Measurements from ENCODE around the gene PARD3. TPM values are rescaled to one million over a fixed set of nuclear protein-coding genes. Genes with fewer than 3 reads are reported as not detected.

The PARD3 gene
- total RNA-seq, 1 experiment from 2014 or later, result 51.8 TPM

DNA sequence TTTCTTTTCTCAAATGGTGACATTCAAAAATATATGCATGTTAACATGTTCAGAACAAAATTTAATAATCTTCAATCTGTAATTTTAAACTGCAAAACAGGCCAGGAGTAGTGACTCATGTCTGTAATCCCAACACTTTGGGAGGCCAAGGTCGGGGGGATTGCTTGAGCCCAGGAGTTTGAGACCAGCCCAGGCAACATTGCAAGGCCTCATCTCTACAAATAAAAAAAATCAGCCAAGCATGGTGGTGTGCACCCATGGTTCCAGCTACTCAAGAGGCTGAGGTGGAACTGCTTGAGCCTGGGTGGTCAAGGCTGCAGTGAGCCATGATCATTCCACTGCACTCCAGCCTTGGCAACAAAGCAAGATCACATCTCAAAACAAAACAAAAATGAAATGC lies 394.3 kb downstream of the PARD3 start:
- ATAC-seq (no peak), DNase-seq (ENCODE audit: low spot score) (no peak)
- ChIA-PET CTCF (no interaction called here), POLR2A (no interaction called here)
- no peaks in the 10 kb centered on the region for H3K9me3 Mint-ChIP-seq
- H3K4me1 Mint-ChIP-seq, result peaks cover 65% of the 10 kb centered on the region
- no peak overlapping the region for H3K4me3 Mint-ChIP-seq
- H3K27me3 Mint-ChIP-seq (ENCODE audit: low read depth), result no peaks in the 10 kb centered on the region
- H3K27ac Mint-ChIP-seq, result no peak overlapping the region
- no peak for TF ChIP-seq ZNF671 (CRISPR knock-in tag; IDR thresholded peaks at IDR 0.05)
- TF ChIP-seq ZNF138 (CRISPR knock-in tag; conservative IDR thresholded peaks at IDR 0.05), result no peak
- TF ChIP-seq NFATC4 (CRISPR knock-in tag; IDR thresholded peaks at IDR 0.05), result no peak
- no peak for TF ChIP-seq MXD4 (CRISPR knock-in tag; IDR thresholded peaks at IDR 0.05; ENCODE audit: borderline replicate concordance)
- TF ChIP-seq, protein P1, sequence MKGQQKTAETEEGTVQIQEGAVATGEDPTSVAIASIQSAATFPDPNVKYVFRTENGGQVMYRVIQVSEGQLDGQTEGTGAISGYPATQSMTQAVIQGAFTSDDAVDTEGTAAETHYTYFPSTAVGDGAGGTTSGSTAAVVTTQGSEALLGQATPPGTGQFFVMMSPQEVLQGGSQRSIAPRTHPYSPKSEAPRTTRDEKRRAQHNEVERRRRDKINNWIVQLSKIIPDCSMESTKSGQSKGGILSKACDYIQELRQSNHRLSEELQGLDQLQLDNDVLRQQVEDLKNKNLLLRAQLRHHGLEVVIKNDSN (CRISPR knock-in tag; IDR thresholded peaks at IDR 0.05), result no peak
- TF ChIP-seq, protein P2, sequence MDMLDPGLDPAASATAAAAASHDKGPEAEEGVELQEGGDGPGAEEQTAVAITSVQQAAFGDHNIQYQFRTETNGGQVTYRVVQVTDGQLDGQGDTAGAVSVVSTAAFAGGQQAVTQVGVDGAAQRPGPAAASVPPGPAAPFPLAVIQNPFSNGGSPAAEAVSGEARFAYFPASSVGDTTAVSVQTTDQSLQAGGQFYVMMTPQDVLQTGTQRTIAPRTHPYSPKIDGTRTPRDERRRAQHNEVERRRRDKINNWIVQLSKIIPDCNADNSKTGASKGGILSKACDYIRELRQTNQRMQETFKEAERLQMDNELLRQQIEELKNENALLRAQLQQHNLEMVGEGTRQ (CRISPR knock-in tag; IDR thresholded peaks at IDR 0.05), result no peak
- H3K36me3 Mint-ChIP-seq, result no peaks in the 10 kb centered on the region

DNA sequence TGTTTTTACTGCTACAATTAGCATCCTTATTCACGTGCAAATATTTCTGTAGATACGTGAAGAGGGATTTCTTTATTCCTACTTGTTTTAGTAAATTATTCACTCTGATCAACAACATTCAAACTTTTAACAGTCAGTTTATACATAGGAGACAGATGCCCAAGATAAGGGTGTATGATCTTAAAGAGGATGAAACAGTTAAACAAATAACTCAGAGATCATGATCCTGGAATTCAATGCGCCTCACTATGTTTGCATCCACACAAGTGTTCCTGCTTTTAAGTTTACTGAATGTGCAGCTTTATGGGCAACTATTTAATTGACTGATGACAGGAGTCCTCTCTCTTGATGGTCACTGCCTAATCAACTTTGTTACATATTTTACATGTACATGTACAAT lies 394.8 kb downstream of the PARD3 start:
- peaks cover 61% of the 10 kb centered on the region for H3K4me1 Mint-ChIP-seq
- CTCF ChIA-PET, result no interaction called here
- POLR2A ChIA-PET, result interaction anchor here (0.6 kb wide), 1 partner anchor 224 kb away, joined by 6 read pairs; no protein-coding TSS in a partner anchor
- TF ChIP-seq PRRX2 (CRISPR knock-in tag; IDR thresholded peaks at IDR 0.05) (no peak), CREM (CRISPR knock-in tag; IDR thresholded peaks at IDR 0.05) (no peak), ZNF232 (CRISPR knock-in tag; IDR thresholded peaks at IDR 0.05) (no peak), ATF1 (CRISPR knock-in tag; IDR thresholded peaks at IDR 0.05) (no peak), ZNF121 (CRISPR knock-in tag; IDR thresholded peaks at IDR 0.05) (no peak), ZNF219 (CRISPR knock-in tag; IDR thresholded peaks at IDR 0.05; ENCODE audit: borderline replicate concordance) (no peak), TEAD1 (CRISPR knock-in tag; IDR thresholded peaks at IDR 0.05) (no peak), ETV6 (CRISPR knock-in tag; IDR thresholded peaks at IDR 0.05) (no peak), FOXK1 (CRISPR knock-in tag; IDR thresholded peaks at IDR 0.05) (no peak)
- TF ChIP-seq, protein P3, sequence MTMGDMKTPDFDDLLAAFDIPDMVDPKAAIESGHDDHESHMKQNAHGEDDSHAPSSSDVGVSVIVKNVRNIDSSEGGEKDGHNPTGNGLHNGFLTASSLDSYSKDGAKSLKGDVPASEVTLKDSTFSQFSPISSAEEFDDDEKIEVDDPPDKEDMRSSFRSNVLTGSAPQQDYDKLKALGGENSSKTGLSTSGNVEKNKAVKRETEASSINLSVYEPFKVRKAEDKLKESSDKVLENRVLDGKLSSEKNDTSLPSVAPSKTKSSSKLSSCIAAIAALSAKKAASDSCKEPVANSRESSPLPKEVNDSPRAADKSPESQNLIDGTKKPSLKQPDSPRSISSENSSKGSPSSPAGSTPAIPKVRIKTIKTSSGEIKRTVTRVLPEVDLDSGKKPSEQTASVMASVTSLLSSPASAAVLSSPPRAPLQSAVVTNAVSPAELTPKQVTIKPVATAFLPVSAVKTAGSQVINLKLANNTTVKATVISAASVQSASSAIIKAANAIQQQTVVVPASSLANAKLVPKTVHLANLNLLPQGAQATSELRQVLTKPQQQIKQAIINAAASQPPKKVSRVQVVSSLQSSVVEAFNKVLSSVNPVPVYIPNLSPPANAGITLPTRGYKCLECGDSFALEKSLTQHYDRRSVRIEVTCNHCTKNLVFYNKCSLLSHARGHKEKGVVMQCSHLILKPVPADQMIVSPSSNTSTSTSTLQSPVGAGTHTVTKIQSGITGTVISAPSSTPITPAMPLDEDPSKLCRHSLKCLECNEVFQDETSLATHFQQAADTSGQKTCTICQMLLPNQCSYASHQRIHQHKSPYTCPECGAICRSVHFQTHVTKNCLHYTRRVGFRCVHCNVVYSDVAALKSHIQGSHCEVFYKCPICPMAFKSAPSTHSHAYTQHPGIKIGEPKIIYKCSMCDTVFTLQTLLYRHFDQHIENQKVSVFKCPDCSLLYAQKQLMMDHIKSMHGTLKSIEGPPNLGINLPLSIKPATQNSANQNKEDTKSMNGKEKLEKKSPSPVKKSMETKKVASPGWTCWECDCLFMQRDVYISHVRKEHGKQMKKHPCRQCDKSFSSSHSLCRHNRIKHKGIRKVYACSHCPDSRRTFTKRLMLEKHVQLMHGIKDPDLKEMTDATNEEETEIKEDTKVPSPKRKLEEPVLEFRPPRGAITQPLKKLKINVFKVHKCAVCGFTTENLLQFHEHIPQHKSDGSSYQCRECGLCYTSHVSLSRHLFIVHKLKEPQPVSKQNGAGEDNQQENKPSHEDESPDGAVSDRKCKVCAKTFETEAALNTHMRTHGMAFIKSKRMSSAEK (CRISPR knock-in tag; IDR thresholded peaks at IDR 0.05; ENCODE audit: borderline replicate concordance), result no peak
- TF ChIP-seq, protein P4, sequence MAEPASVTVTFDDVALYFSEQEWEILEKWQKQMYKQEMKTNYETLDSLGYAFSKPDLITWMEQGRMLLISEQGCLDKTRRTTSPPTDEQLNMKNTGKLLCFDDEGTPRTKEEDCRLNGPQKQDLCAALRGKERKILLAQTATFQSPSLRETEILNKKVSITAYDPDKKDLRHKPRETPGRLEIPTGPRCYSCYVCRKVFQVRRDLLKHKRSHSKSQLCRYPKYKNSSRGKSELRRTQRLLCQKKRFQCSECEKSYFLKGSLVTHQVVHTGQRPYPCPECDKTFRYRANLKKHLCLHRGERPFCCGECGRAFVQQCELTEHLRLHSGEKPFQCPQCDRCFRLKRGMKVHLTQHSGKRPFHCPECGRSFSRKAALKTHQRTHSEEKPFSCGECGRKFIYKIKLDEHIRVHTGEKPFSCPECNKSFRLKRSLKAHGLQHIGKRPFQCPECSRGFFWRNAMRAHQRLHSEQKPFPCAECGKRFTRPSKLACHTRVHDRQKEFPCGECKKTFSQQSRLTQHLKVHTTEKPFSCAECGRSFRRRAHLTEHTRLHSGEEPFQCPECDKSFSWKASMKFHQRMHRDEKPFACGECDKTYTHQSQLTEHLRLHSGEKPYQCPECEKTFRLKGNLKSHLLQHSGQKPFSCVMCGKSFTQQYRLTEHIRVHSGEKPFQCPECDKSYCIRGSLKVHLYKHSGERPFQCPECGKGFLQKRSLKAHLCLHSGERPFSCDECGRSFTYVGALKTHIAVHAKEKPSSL (CRISPR knock-in tag; conservative IDR thresholded peaks at IDR 0.05), result no peak
- TF ChIP-seq, protein P5, sequence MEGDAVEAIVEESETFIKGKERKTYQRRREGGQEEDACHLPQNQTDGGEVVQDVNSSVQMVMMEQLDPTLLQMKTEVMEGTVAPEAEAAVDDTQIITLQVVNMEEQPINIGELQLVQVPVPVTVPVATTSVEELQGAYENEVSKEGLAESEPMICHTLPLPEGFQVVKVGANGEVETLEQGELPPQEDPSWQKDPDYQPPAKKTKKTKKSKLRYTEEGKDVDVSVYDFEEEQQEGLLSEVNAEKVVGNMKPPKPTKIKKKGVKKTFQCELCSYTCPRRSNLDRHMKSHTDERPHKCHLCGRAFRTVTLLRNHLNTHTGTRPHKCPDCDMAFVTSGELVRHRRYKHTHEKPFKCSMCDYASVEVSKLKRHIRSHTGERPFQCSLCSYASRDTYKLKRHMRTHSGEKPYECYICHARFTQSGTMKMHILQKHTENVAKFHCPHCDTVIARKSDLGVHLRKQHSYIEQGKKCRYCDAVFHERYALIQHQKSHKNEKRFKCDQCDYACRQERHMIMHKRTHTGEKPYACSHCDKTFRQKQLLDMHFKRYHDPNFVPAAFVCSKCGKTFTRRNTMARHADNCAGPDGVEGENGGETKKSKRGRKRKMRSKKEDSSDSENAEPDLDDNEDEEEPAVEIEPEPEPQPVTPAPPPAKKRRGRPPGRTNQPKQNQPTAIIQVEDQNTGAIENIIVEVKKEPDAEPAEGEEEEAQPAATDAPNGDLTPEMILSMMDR (IDR thresholded peaks at IDR 0.05), result no peak
- TF ChIP-seq, protein P6, sequence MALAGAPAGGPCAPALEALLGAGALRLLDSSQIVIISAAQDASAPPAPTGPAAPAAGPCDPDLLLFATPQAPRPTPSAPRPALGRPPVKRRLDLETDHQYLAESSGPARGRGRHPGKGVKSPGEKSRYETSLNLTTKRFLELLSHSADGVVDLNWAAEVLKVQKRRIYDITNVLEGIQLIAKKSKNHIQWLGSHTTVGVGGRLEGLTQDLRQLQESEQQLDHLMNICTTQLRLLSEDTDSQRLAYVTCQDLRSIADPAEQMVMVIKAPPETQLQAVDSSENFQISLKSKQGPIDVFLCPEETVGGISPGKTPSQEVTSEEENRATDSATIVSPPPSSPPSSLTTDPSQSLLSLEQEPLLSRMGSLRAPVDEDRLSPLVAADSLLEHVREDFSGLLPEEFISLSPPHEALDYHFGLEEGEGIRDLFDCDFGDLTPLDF (CRISPR knock-in tag; IDR thresholded peaks at IDR 0.05), result no peak
- TF ChIP-seq, protein P2 (CRISPR knock-in tag; IDR thresholded peaks at IDR 0.05), result no peak
- TF ChIP-seq, protein P7, sequence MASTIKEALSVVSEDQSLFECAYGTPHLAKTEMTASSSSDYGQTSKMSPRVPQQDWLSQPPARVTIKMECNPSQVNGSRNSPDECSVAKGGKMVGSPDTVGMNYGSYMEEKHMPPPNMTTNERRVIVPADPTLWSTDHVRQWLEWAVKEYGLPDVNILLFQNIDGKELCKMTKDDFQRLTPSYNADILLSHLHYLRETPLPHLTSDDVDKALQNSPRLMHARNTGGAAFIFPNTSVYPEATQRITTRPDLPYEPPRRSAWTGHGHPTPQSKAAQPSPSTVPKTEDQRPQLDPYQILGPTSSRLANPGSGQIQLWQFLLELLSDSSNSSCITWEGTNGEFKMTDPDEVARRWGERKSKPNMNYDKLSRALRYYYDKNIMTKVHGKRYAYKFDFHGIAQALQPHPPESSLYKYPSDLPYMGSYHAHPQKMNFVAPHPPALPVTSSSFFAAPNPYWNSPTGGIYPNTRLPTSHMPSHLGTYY (CRISPR knock-in tag; IDR thresholded peaks at IDR 0.05), result no peak
- TF ChIP-seq, protein P8, sequence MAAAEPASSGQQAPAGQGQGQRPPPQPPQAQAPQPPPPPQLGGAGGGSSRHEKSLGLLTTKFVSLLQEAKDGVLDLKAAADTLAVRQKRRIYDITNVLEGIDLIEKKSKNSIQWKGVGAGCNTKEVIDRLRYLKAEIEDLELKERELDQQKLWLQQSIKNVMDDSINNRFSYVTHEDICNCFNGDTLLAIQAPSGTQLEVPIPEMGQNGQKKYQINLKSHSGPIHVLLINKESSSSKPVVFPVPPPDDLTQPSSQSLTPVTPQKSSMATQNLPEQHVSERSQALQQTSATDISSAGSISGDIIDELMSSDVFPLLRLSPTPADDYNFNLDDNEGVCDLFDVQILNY (CRISPR knock-in tag; IDR thresholded peaks at IDR 0.05), result no peak

More for the DNA sequence above, 394.8 kb downstream of the PARD3 start:
- Mint-ChIP-seq H3K27me3 (ENCODE audit: low read depth) (no peaks in the 10 kb centered on the region), H3K27ac (no peak overlapping the region), H3K36me3 (no peaks in the 10 kb centered on the region), H3K9me3 (no peaks in the 10 kb centered on the region), H3K4me3 (no peak overlapping the region)
- ATAC-seq (no peak), DNase-seq (ENCODE audit: low spot score) (no peak)
